Stimulated activated memory B cell treated with anti-CD40 and anti-IgM and Interleukin-4, amounts not matched to agents 10 μg/mL and 1 μg/mL and 100 μg/mL, for 72 hours (primary cell): ENCODE measurements around the gene PROB1.
"Not testable (repeated sequence)": the region's sequence is repeated elsewhere in the genome, so short reads cannot be mapped to it uniquely, and the experiment has no call there.

ENCODE experiments used
- ATAC-seq: fragments of 150-1000 bp; cut with Tn5 transposase; 2 replicates; pipeline ENCODE4 v1.10.0; 2021
- H3K27ac Mint-ChIP-seq: one replicate; pipeline ENCODE4 v1.8.0; 2022; ENCODE audit warnings: mild to moderate bottlenecking, mixed read lengths
- H3K27me3 Mint-ChIP-seq: one replicate; pipeline ENCODE4 v1.8.0; 2022; ENCODE audit warnings: mixed read lengths
- H3K36me3 Mint-ChIP-seq: one replicate; pipeline ENCODE4 v1.8.0; 2022; ENCODE audit warnings: mixed read lengths
- H3K4me1 Mint-ChIP-seq: one replicate; pipeline ENCODE4 v1.8.0; 2022; ENCODE audit warnings: mixed read lengths
- H3K4me3 Mint-ChIP-seq: one replicate; pipeline ENCODE4 v1.8.0; 2022; ENCODE audit warnings: mild to moderate bottlenecking, moderate library complexity, mixed read lengths
- H3K9me3 Mint-ChIP-seq: one replicate; pipeline ENCODE4 v1.8.0; 2022; ENCODE audit warnings: mixed read lengths

The PROB1 gene

DNA sequence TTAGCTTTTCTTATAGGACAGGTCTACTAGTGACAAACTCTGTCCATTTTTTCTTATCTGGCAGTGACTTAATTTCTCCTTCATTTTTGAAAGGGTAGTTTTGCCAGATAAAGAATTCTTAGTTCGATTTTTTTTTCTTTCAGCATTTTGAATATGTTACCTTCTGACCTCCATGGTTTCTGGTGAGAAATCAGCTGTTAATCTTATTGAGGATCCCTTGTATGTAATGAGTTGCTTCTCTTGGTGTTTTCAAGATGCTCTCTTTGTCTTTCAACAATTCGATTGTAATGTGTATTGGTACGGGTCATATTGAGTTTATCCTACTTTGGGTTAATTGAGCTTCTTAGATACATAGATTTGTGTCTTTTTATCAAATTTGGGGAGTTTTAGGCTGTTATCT, 40.7 kb downstream of the PROB1 start:
- no peaks in the 10 kb centered on the region for H3K9me3 Mint-ChIP-seq
- H3K27me3 Mint-ChIP-seq: no peaks in the 10 kb centered on the region
- no peak overlapping the region for H3K27ac Mint-ChIP-seq
- H3K4me1 Mint-ChIP-seq: peaks cover 17% of the 10 kb centered on the region
- ATAC-seq: no peak
- H3K4me3 Mint-ChIP-seq: no peak overlapping the region
- peaks cover 17% of the 10 kb centered on the region for H3K36me3 Mint-ChIP-seq

DNA sequence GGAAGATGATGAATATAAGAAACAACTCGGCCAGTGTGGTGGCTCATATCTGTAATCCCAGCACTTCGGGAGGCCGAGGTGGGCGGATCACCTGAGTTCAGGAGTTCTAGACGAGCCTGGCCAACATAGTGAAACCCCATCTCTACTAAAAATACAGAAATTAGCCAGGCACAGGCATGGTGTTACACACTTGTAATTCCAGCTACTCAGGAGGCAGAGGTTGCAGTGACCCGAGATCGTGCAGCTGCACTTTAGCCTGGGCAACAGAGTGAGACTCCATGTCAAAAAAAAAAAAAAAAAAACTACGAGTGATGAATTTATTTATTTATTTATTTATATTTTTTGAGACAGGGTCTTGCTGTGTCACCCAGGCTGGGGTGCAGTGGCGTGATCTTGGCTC, 47.0 kb downstream of the PROB1 start:
- H3K27ac Mint-ChIP-seq, H3K27me3 Mint-ChIP-seq, H3K36me3 Mint-ChIP-seq, H3K9me3 Mint-ChIP-seq, ATAC-seq, H3K4me3 Mint-ChIP-seq: not testable (repeated sequence)
- peaks cover 41% of the 10 kb centered on the region for H3K4me1 Mint-ChIP-seq

DNA sequence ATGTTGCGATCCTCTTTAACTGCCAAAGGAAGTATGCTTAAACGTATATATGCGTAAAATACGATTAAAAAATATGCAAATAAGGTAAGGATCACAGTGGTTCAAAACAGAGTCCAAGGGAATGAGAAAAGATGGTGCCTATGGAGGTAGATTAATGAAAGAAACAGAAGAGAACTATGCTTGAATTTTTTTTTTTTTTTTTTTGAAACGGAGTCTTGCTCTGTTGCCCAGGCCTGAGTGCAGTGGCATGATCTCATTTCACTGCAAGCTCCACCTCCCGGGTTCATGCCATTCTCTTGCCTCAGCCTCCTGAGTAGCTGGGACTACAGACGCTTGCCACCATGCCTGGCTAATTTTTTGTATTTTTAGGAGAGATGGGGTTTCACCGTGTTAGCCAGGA, 49.5 kb downstream of the PROB1 start:
- not testable (repeated sequence) for H3K9me3 Mint-ChIP-seq, H3K4me3 Mint-ChIP-seq, H3K27ac Mint-ChIP-seq, ATAC-seq, H3K27me3 Mint-ChIP-seq, H3K36me3 Mint-ChIP-seq
- peaks cover 54% of the 10 kb centered on the region for H3K4me1 Mint-ChIP-seq

DNA sequence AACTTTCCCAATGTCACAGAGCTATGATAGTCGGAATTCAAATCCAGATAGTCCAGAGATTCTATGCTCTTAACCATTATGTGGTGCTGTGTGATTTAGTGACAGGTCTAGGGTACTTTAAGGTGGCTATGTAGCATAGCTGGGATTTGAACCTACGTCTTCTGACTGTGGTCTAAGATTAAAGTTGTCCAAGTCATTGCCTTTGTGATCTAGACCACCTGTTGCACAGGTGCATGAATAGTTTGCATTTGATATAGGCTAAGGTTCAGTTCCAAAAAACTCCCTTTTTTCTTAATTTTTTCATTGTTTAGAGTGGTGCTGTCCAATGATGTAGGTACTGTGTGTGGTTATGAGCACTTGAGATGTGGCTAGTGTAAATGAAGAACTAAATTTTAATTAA, 50.7 kb downstream of the PROB1 start:
- no peak for ATAC-seq
- Mint-ChIP-seq H3K9me3 (no peaks in the 10 kb centered on the region), H3K4me1 (peaks cover 53% of the 10 kb centered on the region), H3K27me3 (no peaks in the 10 kb centered on the region), H3K27ac (no peak overlapping the region), H3K36me3 (peaks cover 9% of the 10 kb centered on the region), H3K4me3 (no peak overlapping the region)

DNA sequence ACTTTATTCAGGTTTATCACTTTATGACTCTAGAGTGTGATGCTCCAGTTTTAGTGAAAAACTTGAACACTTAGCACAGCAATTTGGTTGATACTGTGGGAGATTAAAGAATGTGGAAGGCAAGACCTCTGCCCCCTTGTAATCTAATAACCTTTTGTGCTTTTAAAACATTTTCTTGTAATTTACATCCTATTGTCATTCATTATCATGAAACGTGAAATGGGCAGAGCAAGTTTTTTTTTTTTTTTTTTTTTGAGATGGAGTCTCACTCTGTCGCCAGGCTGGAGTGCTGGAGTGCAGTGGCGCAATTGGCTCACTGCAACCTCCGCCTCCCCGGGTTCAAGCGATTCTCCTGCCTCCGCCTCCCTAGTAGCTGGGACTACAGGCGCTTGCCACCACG, 51.4 kb downstream of the PROB1 start:
- H3K4me3 Mint-ChIP-seq: peak overlapping the region; percentile 95
- no peak for ATAC-seq
- peaks cover 9% of the 10 kb centered on the region for H3K36me3 Mint-ChIP-seq
- peak overlapping the region; percentile 87 for H3K27ac Mint-ChIP-seq
- no peaks in the 10 kb centered on the region for H3K9me3 Mint-ChIP-seq
- H3K27me3 Mint-ChIP-seq: no peaks in the 10 kb centered on the region
- H3K4me1 Mint-ChIP-seq: peaks cover 46% of the 10 kb centered on the region

DNA sequence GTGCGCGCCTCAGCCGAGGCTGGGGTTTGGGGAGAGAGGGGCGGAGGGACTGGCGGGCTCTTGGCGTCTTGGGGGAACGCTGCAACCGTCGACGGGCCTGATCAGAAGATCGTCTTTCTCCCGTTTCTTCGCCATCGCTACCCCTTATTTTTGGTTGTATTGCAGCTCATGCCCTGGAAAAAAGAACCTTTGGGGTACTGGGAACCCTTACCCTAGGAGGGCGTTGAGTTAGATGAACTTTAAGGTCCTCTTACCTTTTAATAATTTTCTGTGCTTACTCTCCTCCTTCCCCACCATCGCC, 52.5 kb downstream of the PROB1 start:
- H3K27me3 Mint-ChIP-seq: no peaks in the 10 kb centered on the region
- H3K27ac Mint-ChIP-seq: peak overlapping the region; percentile 87
- H3K4me3 Mint-ChIP-seq: peak overlapping the region; percentile 95
- H3K9me3 Mint-ChIP-seq: no peaks in the 10 kb centered on the region
- no peak for ATAC-seq
- H3K36me3 Mint-ChIP-seq: peaks cover 9% of the 10 kb centered on the region
- H3K4me1 Mint-ChIP-seq: peaks cover 45% of the 10 kb centered on the region

DNA sequence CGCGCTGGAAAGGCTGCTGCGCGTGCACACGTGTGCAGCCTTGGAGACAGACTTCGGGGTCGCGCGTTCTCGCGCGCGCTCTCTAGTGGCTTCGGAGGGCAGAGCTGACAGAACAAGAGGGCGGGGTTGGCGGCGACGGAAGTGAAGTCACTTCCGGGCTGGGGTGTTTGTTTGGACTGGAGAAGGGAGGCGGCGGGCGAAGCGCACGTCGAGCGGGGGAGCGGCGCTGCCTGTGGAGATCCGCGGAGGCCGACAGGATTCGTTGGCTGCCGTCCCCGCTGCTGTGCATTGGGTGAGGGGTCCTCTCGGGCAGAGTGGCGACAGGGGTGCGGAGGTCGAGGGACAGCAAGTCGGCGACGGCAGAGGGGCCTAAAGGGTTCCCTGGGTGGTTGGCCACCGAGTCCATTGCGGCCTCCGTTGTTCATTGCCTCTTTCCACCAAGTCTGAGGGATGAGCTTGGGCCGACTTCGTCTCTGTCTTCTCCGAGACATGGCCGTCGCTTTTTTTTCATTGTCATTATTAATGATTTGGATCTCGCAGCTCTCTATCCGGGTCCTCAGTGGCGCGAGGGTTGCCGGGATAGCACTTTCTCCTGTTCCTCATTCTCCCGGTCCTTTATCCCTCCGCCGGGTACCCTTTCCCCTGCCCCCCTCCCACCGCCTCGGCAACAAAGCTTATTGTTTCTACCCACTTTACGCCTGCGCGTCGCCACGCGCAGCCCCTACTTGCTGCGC, 53.0 kb downstream of the PROB1 start, which contains the start of gene PAIP2:
PAIP2 (plus strand) TSS at position 166 of the 734 bp plus-strand sequence. CDS start 21,931 bp downstream, outside the sequence.
- peak; percentile 98 for ATAC-seq
- Mint-ChIP-seq H3K4me1 (peaks cover 41% of the 10 kb centered on the region), H3K9me3 (no peaks in the 10 kb centered on the region), H3K36me3 (peaks cover 9% of the 10 kb centered on the region), H3K4me3 (peak within 1 kb of the TSS; percentile 95), H3K27me3 (no peaks in the 10 kb centered on the region), H3K27ac (peak within 1 kb of the TSS; percentile 87)

DNA sequence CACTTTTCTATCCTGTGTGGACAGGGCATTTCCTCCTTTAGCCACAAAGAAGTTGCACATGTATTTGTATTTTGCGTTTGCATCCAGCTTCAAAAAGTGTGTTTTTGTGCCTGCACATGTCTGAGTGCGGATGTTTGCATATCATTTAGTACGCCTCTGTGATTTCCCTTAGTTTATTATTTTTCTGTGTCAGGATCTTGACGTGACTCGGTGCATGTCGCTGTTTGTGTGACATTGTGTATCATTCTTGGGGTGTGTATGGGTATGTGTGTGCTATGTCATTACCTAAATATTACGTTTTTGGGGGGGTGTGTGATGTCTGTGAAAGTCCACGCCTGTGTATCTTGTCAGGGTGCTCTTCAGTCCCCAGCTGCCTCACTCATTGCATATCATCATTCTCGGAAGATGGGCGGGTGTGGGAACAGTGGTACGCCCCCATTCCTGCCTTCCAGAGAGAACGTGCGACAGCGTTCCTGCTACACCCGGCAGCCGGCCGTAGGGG, 53.7 kb downstream of the PROB1 start:
- H3K27ac Mint-ChIP-seq: peak overlapping the region; percentile 87
- no peaks in the 10 kb centered on the region for H3K27me3 Mint-ChIP-seq
- peak; percentile 38 for ATAC-seq
- H3K4me3 Mint-ChIP-seq: peak overlapping the region; percentile 95
- H3K9me3 Mint-ChIP-seq: no peaks in the 10 kb centered on the region
- peaks cover 44% of the 10 kb centered on the region for H3K4me1 Mint-ChIP-seq
- peaks cover 9% of the 10 kb centered on the region for H3K36me3 Mint-ChIP-seq
